ENCODE results near the gene CTLA4.
"Not testable (repeated sequence)": the region's sequence is repeated elsewhere in the genome, so short reads cannot be mapped to it uniquely, and the experiment has no call there.

Gene CTLA4

GRCh38 chr2:203857656-203858055 lies 9.9 kb upstream of the CTLA4 start:
- DNase-seq (ENCODE audit: low read depth), result no peak

GRCh38 chr2:203858176-203858575 lies 9.4 kb upstream of the CTLA4 start:
- no peak for DNase-seq (ENCODE audit: low read depth)

- DNase-seq (ENCODE audit: low read depth), result no peak
Measured at GRCh38 chr2:203859030-203859789, 8.4 kb upstream of the CTLA4 start.

- no peak for DNase-seq (ENCODE audit: low read depth)
Measured at GRCh38 chr2:203861197-203861596, 6.4 kb upstream of the CTLA4 start.

GRCh38 chr2:203861607-203862006 lies 6.0 kb upstream of the CTLA4 start:
- no peak for DNase-seq (ENCODE audit: low read depth)

GRCh38 chr2:203869223-203870042 lies 1.9 kb downstream of the CTLA4 start:
- peak; percentile 40 for DNase-seq (ENCODE audit: low read depth)

GRCh38 chr2:203870481-203870880 lies 2.9 kb downstream of the CTLA4 start:
- DNase-seq (ENCODE audit: low read depth), result no peak

GRCh38 chr2:203870941-203871340 lies 3.4 kb downstream of the CTLA4 start:
- DNase-seq (ENCODE audit: low read depth), result no peak

- no peak for DNase-seq (ENCODE audit: low read depth)
Measured at GRCh38 chr2:203871371-203871983, 3.9 kb downstream of the CTLA4 start.

GRCh38 chr2:203873461-203873860 lies 5.9 kb downstream of the CTLA4 start:
- DNase-seq (ENCODE audit: low read depth), result no peak

- DNase-seq (ENCODE audit: low read depth), result no peak
Measured at GRCh38 chr2:203873921-203874631, 6.5 kb downstream of the CTLA4 start.

GRCh38 chr2:203875471-203875870 lies 7.9 kb downstream of the CTLA4 start:
- no peak for DNase-seq (ENCODE audit: low read depth)

- no peak for DNase-seq (ENCODE audit: low read depth)
Measured at GRCh38 chr2:203876328-203876727, 8.8 kb downstream of the CTLA4 start.

GRCh38 chr2:203878063-203878462 lies 10.5 kb downstream of the CTLA4 start:
- no peak for DNase-seq (ENCODE audit: low read depth)

- DNase-seq (ENCODE audit: low read depth), result no peak
Measured at GRCh38 chr2:203880557-203881125, 13.1 kb downstream of the CTLA4 start.

GRCh38 chr2:203881185-203881584 lies 13.6 kb downstream of the CTLA4 start:
- DNase-seq (ENCODE audit: low read depth), result not testable (repeated sequence)

- DNase-seq (ENCODE audit: low read depth), result no peak
Measured at GRCh38 chr2:203882551-203882950, 15.0 kb downstream of the CTLA4 start.

GRCh38 chr2:203886661-203887151 lies 19.1 kb downstream of the CTLA4 start:
- no peak for DNase-seq (ENCODE audit: low read depth)

- no peak for DNase-seq (ENCODE audit: low read depth)
Measured at GRCh38 chr2:203887677-203888076, 20.1 kb downstream of the CTLA4 start.

GRCh38 chr2:203889542-203889941 lies 22.0 kb downstream of the CTLA4 start:
- DNase-seq (ENCODE audit: low read depth), result no peak

- DNase-seq (ENCODE audit: low read depth), result no peak
Measured at GRCh38 chr2:203889944-203890343, 22.4 kb downstream of the CTLA4 start.

GRCh38 chr2:203890733-203891132 lies 23.2 kb downstream of the CTLA4 start:
- no peak for DNase-seq (ENCODE audit: low read depth)
